Caco-2 (cell line): ENCODE measurements around the gene PARK7. TPM values are rescaled to one million over a fixed set of nuclear protein-coding genes. Genes with fewer than 3 reads are reported as not detected.
A peak's percentile ranks its signal among the peaks of the same experiment; 100 is the strongest.

Experiments
- BruUV-seq: library from RNA; stranded (reverse); fragments of 400-500 nt; replicated peaks from 2 replicates; lab custom pipeline; 2021; lab: Mats Ljungman, UMichigan
- CTCF ChIA-PET: fragments of 300-600 bp; sonication (Branson Sonifier 250); formaldehyde crosslinking; loops from one replicate; lab custom pipeline; 2022; ENCODE audit warnings: antibody characterized with exemption; lab: Charles Lee
- POLR2A ChIA-PET: fragments of 300-600 bp; sonication (Branson Sonifier 250); formaldehyde crosslinking; loops from one replicate; lab custom pipeline; 2022; ENCODE audit warnings: antibody characterized with exemption; lab: Charles Lee
- DNase-seq, 2 experiments: peaks; one replicate each; pipeline versions ENCODE4 v3.0.0 to v3.0.0-alpha.2; 2020 to 2022
- H3K27me3 ChIP-seq: replicated peaks from 2 replicates; pipeline ENCODE4 v1.6.0; 2011; ENCODE audit warnings: low read length; ENCODE audit not compliant: control insufficient read depth, insufficient read depth
- H3K36me3 ChIP-seq: 2 replicates; pipeline ENCODE4 v1.5.1; 2011; ENCODE audit warnings: low read length; ENCODE audit not compliant: control insufficient read depth, insufficient read depth
- H3K4me1 ChIP-seq: fragments of 250-450 bp; sonication (Bioruptor Pico); 2 replicates; pipeline ENCODE4 v1.5.1; 2020; ENCODE audit warnings: mild to moderate bottlenecking
- H3K4me3 ChIP-seq: 2 replicates; pipeline ENCODE4 v1.5.1; 2011; ENCODE audit warnings: low read depth, mild to moderate bottlenecking, control low read depth, low read length
- H3K9me3 ChIP-seq: fragments of 250-450 bp; sonication (Bioruptor Pico); 2 replicates; pipeline ENCODE4 v1.5.1; 2020; ENCODE audit warnings: mild to moderate bottlenecking, moderate library complexity
- H3K27ac Mint-ChIP-seq: one replicate; pipeline ENCODE4 v1.8.0; 2022; ENCODE audit warnings: mixed read lengths; ENCODE audit not compliant: unreplicated experiment
- H3K27me3 Mint-ChIP-seq: one replicate; pipeline ENCODE4 v1.8.0; 2022; ENCODE audit warnings: mixed read lengths; ENCODE audit not compliant: insufficient read depth, unreplicated experiment
- H3K36me3 Mint-ChIP-seq: one replicate; pipeline ENCODE4 v1.8.0; 2022; ENCODE audit warnings: mild to moderate bottlenecking, mixed read lengths; ENCODE audit not compliant: insufficient read depth, unreplicated experiment
- H3K4me1 Mint-ChIP-seq: one replicate; pipeline ENCODE4 v1.8.0; 2022; ENCODE audit warnings: low read depth, mixed read lengths; ENCODE audit not compliant: unreplicated experiment
- H3K4me3 Mint-ChIP-seq: one replicate; pipeline ENCODE4 v1.8.0; 2022; ENCODE audit warnings: mild to moderate bottlenecking, moderate library complexity, mixed read lengths; ENCODE audit not compliant: unreplicated experiment
- H3K9me3 Mint-ChIP-seq: one replicate; pipeline ENCODE4 v1.8.0; 2022; ENCODE audit warnings: mixed read lengths; ENCODE audit not compliant: unreplicated experiment
- CTCF ChIP-seq, 2 experiments: fragments of 200-600 bp in 1 of 2; IDR thresholded peaks; 1 replicate in 1 of 2; 2 replicates in 1 of 2; pipeline versions ENCODE4 v1.5.1 to v1.8.0; 2011 to 2022; ENCODE audit warnings: antibody characterized with exemption in 1 of 2, control low read depth in 1 of 2, inconsistent platforms in 1 of 2, low read depth in 1 of 2, low read length in 1 of 2, mild to moderate bottlenecking in 1 of 2, moderate library complexity in 1 of 2; ENCODE audit not compliant: insufficient read depth in 1 of 2, severe bottlenecking in 1 of 2, unreplicated experiment in 1 of 2
- intact Hi-C: fragments of 100-400 bp; cut with micrococcal nuclease; formaldehyde crosslinking; loops from one replicate; pipeline ENCODE4 v1.10.0; 2022; ENCODE audit not compliant: unreplicated experiment
- total RNA-seq: library from RNA; stranded (reverse); gene quantifications from 2 replicates; pipeline ENCODE4 v1.2.3, GENCODE V29; 2022

PARK7 gene
- total RNA-seq, 1 experiment from 2014 or later: 293 TPM

- Mint-ChIP-seq H3K36me3 (no peaks in the 10 kb centered on the region), H3K4me3 (no peak overlapping the region), H3K27me3 (no peaks in the 10 kb centered on the region), H3K9me3 (no peaks in the 10 kb centered on the region), H3K27ac (no peak overlapping the region), H3K4me1 (peaks cover 26% of the 10 kb centered on the region)
- H3K9me3 ChIP-seq: no peaks in the 10 kb centered on the region
- H3K4me3 ChIP-seq: no peak overlapping the region
- H3K4me1 ChIP-seq: peaks cover 16% of the 10 kb centered on the region; the same call in 1 of the 2 replicates
- BruUV-seq: no TSS peak
- ChIA-PET CTCF (no interaction called here), POLR2A (interaction anchor here (0.5 kb wide), 1 partner anchor 27 kb away, joined by 3 read pairs; no protein-coding TSS in a partner anchor)
- H3K36me3 ChIP-seq: no peaks in the 10 kb centered on the region
- intact Hi-C loops: loop anchor here (5.0 kb wide), 1 partner anchor 38 kb away; no protein-coding TSS in a partner anchor
- H3K27me3 ChIP-seq: no peaks in the 10 kb centered on the region
- no peak for DNase-seq
- no peak for TF ChIP-seq CTCF (IDR thresholded peaks at IDR 0.05; ENCODE audit: insufficient read depth in 1 of 2, low read depth in 1 of 2, low read length in 1 of 2, severe bottlenecking in 1 of 2, unreplicated experiment in 1 of 2)
Measured at GRCh38 chr1:7940034-7940433, 21.5 kb upstream of the PARK7 start.

GRCh38 chr1:7940745-7941436 is 20.6 kb upstream of the PARK7 start, which contains the start of gene TNFRSF9:
TSS of gene TNFRSF9 (minus strand) at chr1:7940839. CDS start at chr1:7939994, 845 bp downstream.
- BruUV-seq: no TSS peak
- Histone ChIP-seq H3K27me3 (no peaks in the 10 kb centered on the region), H3K9me3 (no peaks in the 10 kb centered on the region), H3K36me3 (no peaks in the 10 kb centered on the region), H3K4me1 (peaks cover 16% of the 10 kb centered on the region; the same call in 1 of the 2 replicates), H3K4me3 (no peak within 1 kb of the TSS)
- TF ChIP-seq CTCF (IDR thresholded peaks at IDR 0.05; ENCODE audit: insufficient read depth in 1 of 2, low read depth in 1 of 2, low read length in 1 of 2, severe bottlenecking in 1 of 2, unreplicated experiment in 1 of 2): no peak
- Mint-ChIP-seq H3K4me3 (peak within 1 kb of the TSS; percentile 67), H3K27me3 (no peaks in the 10 kb centered on the region), H3K9me3 (no peaks in the 10 kb centered on the region), H3K36me3 (no peaks in the 10 kb centered on the region), H3K4me1 (peaks cover 26% of the 10 kb centered on the region), H3K27ac (no peak within 1 kb of the TSS)
- intact Hi-C loops: loop anchor here (5.0 kb wide), 1 partner anchor 39 kb away; no protein-coding TSS in a partner anchor
- CTCF ChIA-PET: no interaction called here
- peak in 1 of 2 experiments; percentile 17 for DNase-seq
- POLR2A ChIA-PET: interaction anchor here (0.5 kb wide), 1 partner anchor 33 kb away, joined by 3 read pairs; no protein-coding TSS in a partner anchor

- H3K4me1 Mint-ChIP-seq: peaks cover 26% of the 10 kb centered on the region
- no peaks in the 10 kb centered on the region for H3K9me3 Mint-ChIP-seq
- H3K4me3 ChIP-seq: no peak overlapping the region
- peak overlapping the region; percentile 67 for H3K4me3 Mint-ChIP-seq
- no TSS peak for BruUV-seq
- TF ChIP-seq CTCF (IDR thresholded peaks at IDR 0.05; ENCODE audit: insufficient read depth in 1 of 2, low read depth in 1 of 2, low read length in 1 of 2, severe bottlenecking in 1 of 2, unreplicated experiment in 1 of 2): no peak
- no peaks in the 10 kb centered on the region for H3K36me3 ChIP-seq
- no peaks in the 10 kb centered on the region for H3K27me3 Mint-ChIP-seq
- ChIA-PET POLR2A (no interaction called here), CTCF (interaction anchor here (1.2 kb wide), 1 partner anchor 274 kb away, joined by 5 read pairs; no protein-coding TSS in a partner anchor)
- H3K9me3 ChIP-seq: no peaks in the 10 kb centered on the region
- no peaks in the 10 kb centered on the region for H3K36me3 Mint-ChIP-seq
- DNase-seq: no peak
- H3K4me1 ChIP-seq: peaks cover 16% of the 10 kb centered on the region; the same call in 1 of the 2 replicates
- H3K27me3 ChIP-seq: no peaks in the 10 kb centered on the region
- H3K27ac Mint-ChIP-seq: no peak overlapping the region
- intact Hi-C loops: loop anchor here (5.0 kb wide), 1 partner anchor 39 kb away; no protein-coding TSS in a partner anchor
Measured at GRCh38 chr1:7941437-7941793, 20.1 kb upstream of the PARK7 start.
